Stomach smooth muscle (tissue), 2 donors: ENCODE data around the gene RAMP1.

ENCODE experiments used
- H3K27ac ChIP-seq: one replicate; pipeline ENCODE4 v1.7.0; 2013; ENCODE audit warnings: mild to moderate bottlenecking, low read length, inconsistent platforms
- H3K27me3 ChIP-seq, 2 donors: one replicate each; pipeline ENCODE4 v1.7.0; 2013; ENCODE audit warnings: low read length in 2 of 2; ENCODE audit not compliant: insufficient read depth in 2 of 2, control insufficient read depth in 1 of 2
- H3K36me3 ChIP-seq, 2 donors: one replicate each; pipeline ENCODE4 v1.7.0; 2013; ENCODE audit warnings: low read length in 2 of 2; ENCODE audit not compliant: control insufficient read depth in 2 of 2, insufficient read depth in 2 of 2
- H3K4me1 ChIP-seq: one replicate; pipeline ENCODE4 v1.7.0; 2013; ENCODE audit warnings: low read length; ENCODE audit not compliant: control insufficient read depth, insufficient read depth
- H3K4me3 ChIP-seq, 2 donors: one replicate each; pipeline ENCODE4 v1.7.0; 2013; ENCODE audit warnings: low read length in 2 of 2
- H3K9ac ChIP-seq, 2 donors: one replicate each; pipeline ENCODE4 v1.7.0; 2013; ENCODE audit warnings: low read length in 2 of 2, mild to moderate bottlenecking in 1 of 2
- H3K9me3 ChIP-seq, 2 donors: one replicate each; pipeline ENCODE4 v1.7.0; 2013; ENCODE audit warnings: low read length in 2 of 2; ENCODE audit not compliant: control insufficient read depth in 2 of 2
- donor health status: healthy.
- donor health status: Pancreatic carcinoma.

The RAMP1 gene

DNA sequence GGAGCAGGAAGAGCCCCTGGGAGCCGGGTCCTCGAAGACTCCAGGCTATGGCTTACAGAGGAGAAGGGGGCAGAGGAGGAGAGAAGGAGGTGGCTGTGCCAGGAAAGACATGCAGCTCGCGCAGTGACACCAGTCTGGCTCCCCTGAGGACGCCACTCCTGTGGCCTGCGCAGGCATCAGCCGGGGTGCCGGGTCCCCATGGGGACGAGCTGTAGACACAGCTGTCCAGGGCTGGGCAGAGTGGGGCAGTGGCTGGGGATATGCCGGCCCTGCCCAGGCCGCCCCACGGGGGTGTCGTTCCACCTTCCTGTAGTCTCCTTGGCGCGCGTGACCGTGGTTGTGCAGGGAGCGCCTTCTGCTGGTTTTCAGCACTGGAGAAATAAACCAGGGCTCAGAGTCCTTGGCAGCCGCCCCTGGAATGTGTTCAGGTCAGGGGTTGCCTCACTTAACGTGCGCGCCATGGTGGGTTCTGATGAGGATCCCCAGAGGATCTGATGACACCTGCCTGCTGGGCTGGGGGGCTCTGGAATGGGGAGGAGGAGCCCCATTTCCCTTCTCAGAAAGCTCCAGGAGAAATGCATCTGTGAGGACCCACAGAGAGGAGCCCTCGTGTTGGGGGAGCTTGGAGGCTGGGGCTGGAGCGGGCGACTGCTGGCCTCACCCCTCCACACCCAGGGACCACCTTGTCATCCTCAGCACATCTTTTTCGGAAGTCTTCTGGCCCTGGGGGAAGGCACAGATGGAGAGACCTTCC, 26.7 kb downstream of the RAMP1 start:
- peaks cover 5 to 7% of the 10 kb centered on the region in 2 donors for H3K36me3 ChIP-seq
- H3K4me1 ChIP-seq = peaks cover 64% of the 10 kb centered on the region
- H3K9me3 ChIP-seq = no peaks in the 10 kb centered on the region
- H3K9ac ChIP-seq = peak overlapping the region; percentile 82 to 85
- H3K27ac ChIP-seq = peak overlapping the region; percentile 99
- peak overlapping the region in 1 of 2 donors; percentile 55 for H3K4me3 ChIP-seq
- no peaks in the 10 kb centered on the region for H3K27me3 ChIP-seq

DNA sequence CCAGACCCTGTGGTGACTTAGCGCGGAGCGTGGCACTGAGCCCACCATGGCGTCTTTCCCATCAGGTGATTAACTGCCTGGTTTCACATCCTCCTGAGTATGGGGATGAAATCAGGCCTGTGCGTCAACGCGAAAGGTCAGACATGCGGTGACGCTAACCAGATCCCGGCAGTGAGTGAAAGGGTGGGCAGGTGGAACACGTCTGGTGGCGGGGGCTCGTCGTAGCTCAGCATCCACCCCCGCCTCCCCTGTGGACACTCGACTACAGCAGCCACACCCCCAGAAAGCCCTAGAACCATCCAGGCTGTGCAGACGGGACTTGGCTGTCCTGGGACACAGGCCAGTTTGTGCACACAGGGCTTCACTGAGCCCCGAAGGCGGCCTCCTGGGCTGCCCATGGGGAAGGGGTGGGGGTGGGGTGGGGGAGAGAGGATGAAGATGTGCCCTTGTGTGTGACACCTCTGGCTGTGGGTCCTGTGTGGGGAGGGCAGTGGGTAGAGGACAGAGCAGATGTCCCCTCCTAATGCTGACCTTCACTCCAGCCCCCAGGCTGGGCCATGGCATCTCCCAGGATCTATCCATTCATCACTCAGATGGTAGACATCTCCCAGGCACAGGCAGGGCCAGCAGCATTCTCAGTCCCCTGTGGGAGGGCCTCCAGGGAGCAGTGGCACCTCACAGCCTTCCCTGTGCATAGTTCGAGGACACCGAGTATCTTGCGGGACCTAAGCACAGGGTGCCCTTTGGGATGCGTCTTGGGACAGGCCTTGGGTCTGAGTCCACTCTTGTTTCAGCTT, 27.5 kb downstream of the RAMP1 start:
- Histone ChIP-seq H3K4me1 (peaks cover 64% of the 10 kb centered on the region), H3K27ac (peak overlapping the region; percentile 99), H3K9ac (peak overlapping the region; percentile 82 to 85)

DNA sequence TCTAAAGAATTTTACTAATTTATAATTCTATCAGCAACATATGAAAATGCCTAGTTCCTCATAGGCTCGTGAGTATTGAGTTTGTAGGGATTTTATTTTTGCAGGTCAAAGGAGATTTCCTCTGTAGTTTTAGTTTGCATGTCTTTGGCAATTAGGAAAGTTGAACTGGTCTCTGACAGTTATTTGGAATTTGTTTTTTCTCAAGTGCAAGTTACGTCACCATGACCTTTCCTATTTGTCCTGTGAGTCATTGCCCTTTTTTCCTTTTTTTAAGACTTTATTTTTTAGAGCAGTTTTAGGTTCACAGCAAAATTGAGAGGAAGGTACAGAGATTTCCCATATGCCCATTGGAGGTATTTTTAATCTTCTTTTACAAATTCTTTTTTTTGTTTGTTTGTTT, 29.0 kb downstream of the RAMP1 start:
- Histone ChIP-seq H3K4me1 (peaks cover 63% of the 10 kb centered on the region), H3K27me3 (no peaks in the 10 kb centered on the region), H3K4me3 (no peak overlapping the region), H3K27ac (peak overlapping the region; percentile 99), H3K9ac (peak overlapping the region in 1 of 2 donors; percentile 18), H3K9me3 (no peaks in the 10 kb centered on the region), H3K36me3 (peaks cover 0 to 6% of the 10 kb centered on the region in 2 donors)

More for the DNA sequence above, 27.5 kb downstream of the RAMP1 start:
- Histone ChIP-seq H3K9me3 (no peaks in the 10 kb centered on the region), H3K27me3 (no peaks in the 10 kb centered on the region), H3K4me3 (peak overlapping the region in 1 of 2 donors; percentile 55), H3K36me3 (peaks cover 0 to 3% of the 10 kb centered on the region in 2 donors)

DNA sequence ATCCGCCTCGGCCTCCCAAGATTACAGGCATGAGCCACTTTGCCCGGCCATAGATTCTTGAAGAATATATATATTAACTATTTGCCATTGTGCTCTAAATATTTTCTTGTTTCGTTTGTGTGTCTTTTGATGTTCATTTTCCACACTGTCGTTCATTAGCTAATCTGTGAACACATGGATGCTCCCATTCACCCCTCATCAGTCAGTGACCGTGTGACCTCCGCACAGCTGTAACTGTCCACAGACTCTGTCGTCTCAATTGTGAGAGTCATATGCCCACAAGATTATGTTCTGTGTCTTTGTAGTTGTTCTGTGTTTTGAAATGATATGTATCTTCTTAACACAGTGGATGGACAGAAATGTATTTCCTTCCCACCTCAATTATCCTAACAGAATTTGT, 29.6 kb downstream of the RAMP1 start:
- Histone ChIP-seq H3K9ac (no peak overlapping the region), H3K36me3 (peaks cover 0 to 6% of the 10 kb centered on the region in 2 donors), H3K9me3 (no peaks in the 10 kb centered on the region), H3K27me3 (no peaks in the 10 kb centered on the region), H3K27ac (peak overlapping the region; percentile 99), H3K4me3 (no peak overlapping the region), H3K4me1 (peaks cover 64% of the 10 kb centered on the region)

DNA sequence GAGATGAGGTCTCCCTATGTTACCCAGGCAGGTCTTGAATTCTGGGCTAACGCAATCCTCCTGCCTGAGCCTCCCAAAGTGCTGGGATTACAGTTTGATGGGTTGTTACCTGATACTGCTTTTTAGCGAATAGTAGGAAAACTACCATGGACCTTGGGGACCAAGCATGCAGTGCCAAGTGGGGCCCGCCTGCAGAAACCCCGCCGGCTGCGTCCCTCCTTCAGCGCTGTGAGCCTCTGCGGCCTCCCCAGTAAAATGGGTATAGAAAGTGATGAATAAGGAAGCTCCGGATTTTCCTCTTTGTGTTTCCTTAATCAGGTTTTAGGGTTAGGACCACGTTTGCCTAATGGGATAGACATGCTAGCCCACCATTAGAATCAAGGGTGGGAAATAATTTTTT, 30.4 kb downstream of the RAMP1 start:
- peaks cover 0 to 6% of the 10 kb centered on the region in 2 donors for H3K36me3 ChIP-seq
- H3K4me3 ChIP-seq = no peak overlapping the region
- peak overlapping the region; percentile 99 for H3K27ac ChIP-seq
- peaks cover 63% of the 10 kb centered on the region for H3K4me1 ChIP-seq
- no peak overlapping the region for H3K9ac ChIP-seq
- no peaks in the 10 kb centered on the region for H3K27me3 ChIP-seq
- no peaks in the 10 kb centered on the region for H3K9me3 ChIP-seq

DNA sequence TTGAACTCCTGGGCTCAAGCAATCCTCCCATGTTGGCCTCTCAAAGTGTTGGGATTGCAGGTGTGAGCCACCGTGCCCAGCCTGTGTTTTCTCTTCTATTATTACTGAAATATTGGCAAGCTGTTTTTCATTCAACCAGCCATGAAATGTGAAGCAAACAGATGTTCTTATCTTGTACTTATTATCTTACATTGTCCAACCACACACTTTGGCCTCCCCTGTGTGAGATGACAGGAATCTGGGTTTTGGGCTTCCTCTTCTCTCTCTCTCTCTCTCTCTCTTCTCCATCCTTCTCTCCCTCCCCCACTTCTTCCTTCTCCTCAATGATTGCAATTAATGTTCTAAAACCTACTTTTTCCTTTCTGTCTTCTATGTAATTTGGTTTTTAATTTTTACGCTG, 33.1 kb downstream of the RAMP1 start:
- H3K4me1 ChIP-seq = peaks cover 63% of the 10 kb centered on the region
- H3K4me3 ChIP-seq = no peak overlapping the region
- H3K27ac ChIP-seq = peak overlapping the region; percentile 46
- no peaks in the 10 kb centered on the region for H3K9me3 ChIP-seq
- peaks cover 2 to 6% of the 10 kb centered on the region in 2 donors for H3K36me3 ChIP-seq
- H3K27me3 ChIP-seq = no peaks in the 10 kb centered on the region
- H3K9ac ChIP-seq = no peak overlapping the region

DNA sequence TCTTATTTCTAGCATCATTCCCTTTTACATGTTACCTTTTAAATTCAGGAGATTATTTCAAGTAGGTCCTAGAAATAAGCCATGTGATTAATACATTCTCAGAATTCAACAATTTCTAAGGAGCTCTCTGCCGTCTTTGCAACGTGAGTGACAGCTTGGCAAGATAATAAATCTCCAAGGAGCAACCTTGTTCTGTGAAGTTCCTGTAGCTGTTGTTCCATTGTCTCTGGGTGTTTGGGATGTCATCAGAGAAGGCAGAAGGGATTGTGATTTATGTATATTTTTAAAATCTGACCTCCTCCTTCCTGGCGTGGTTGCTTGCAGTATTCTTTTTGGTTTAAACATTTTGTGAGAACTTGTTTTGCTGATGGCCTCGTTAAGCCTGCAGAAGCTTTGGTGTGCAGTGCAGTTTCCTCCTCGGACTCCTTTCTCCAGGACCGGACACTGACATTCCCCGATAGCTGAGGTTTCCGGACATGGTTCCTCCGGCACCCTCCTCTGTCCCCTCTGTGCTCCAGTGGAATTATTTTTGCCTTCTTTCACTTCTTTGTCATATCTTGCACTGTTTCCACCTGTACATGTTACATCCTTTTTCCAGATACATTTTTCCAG, 33.7 kb downstream of the RAMP1 start:
- H3K9ac ChIP-seq = peak overlapping the region in 1 of 2 donors; percentile 21
- no peaks in the 10 kb centered on the region for H3K9me3 ChIP-seq
- no peaks in the 10 kb centered on the region for H3K27me3 ChIP-seq
- peaks cover 2 to 6% of the 10 kb centered on the region in 2 donors for H3K36me3 ChIP-seq
- peak overlapping the region; percentile 46 for H3K27ac ChIP-seq
- peaks cover 63% of the 10 kb centered on the region for H3K4me1 ChIP-seq
- no peak overlapping the region for H3K4me3 ChIP-seq

DNA sequence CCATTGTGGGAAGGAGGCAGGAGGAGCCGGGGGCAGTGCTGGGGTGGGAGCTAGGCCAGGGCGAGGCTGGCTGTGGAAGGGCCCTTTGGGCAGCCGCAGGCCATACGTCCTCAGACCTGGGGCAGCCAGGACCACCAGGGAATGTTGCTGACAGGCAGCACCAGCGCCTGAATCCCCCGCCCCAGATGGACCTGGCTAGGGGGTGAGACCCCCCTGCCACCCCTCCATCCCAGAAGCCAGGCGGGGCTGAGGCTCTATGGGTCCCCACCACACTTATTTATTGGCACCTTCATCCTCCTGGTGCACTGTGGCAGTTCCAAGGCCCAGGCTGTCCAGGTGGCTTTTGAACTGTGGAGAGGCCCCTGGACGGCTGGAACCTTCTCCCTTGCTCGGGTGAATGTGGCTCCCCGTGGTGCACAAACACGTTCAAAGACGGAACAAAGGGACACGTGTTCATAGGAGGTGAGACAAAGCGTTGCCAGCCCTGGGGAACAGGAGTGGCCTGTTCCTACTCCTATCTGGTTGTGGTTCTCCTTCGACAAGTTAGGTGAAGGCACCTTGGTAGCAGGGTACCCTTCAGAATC, 35.1 kb downstream of the RAMP1 start:
- Histone ChIP-seq H3K27me3 (no peaks in the 10 kb centered on the region), H3K36me3 (peaks cover 2 to 6% of the 10 kb centered on the region in 2 donors), H3K9me3 (no peaks in the 10 kb centered on the region), H3K9ac (peak overlapping the region; percentile 47 to 70), H3K4me1 (peaks cover 67% of the 10 kb centered on the region), H3K4me3 (no peak overlapping the region), H3K27ac (peak overlapping the region; percentile 97)

DNA sequence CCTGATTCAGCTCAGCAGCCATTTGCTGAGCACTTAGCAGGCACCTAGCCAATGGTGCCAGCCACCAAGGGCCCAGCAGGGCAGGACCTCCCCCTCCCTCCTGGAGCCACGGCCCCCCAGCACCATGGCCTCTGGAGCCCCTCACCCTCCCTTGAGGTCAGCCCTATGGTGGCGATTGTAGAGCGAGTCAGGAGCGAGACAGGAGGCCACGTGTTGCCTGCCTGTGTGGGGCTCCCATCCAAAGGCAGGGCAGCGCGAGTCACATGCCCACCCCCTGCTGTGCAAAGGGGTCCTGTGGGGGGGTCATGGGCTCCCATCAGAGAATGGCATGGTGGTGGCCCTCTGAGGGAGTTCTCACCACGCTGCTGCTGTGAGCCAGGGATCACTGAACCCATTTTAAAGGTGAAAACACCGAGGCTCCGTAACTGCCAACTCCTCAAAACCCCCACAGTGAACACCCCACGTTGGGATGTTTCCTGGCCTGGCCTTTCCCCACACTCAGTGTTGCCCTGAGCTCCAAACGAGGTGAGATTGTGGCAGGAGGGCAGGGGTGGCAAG, 35.6 kb downstream of the RAMP1 start:
- Histone ChIP-seq H3K27ac (peak overlapping the region; percentile 97), H3K4me1 (peaks cover 73% of the 10 kb centered on the region), H3K9me3 (no peaks in the 10 kb centered on the region), H3K4me3 (no peak overlapping the region), H3K36me3 (peaks cover 2 to 6% of the 10 kb centered on the region in 2 donors), H3K27me3 (no peaks in the 10 kb centered on the region), H3K9ac (peak overlapping the region; percentile 64 to 70)
